ENCODE data around the gene ARMC12.

GRCh38 chr6:35717449-35718374, 19.1 kb upstream of the ARMC12 start:
- TF ChIP-seq, protein P1, sequence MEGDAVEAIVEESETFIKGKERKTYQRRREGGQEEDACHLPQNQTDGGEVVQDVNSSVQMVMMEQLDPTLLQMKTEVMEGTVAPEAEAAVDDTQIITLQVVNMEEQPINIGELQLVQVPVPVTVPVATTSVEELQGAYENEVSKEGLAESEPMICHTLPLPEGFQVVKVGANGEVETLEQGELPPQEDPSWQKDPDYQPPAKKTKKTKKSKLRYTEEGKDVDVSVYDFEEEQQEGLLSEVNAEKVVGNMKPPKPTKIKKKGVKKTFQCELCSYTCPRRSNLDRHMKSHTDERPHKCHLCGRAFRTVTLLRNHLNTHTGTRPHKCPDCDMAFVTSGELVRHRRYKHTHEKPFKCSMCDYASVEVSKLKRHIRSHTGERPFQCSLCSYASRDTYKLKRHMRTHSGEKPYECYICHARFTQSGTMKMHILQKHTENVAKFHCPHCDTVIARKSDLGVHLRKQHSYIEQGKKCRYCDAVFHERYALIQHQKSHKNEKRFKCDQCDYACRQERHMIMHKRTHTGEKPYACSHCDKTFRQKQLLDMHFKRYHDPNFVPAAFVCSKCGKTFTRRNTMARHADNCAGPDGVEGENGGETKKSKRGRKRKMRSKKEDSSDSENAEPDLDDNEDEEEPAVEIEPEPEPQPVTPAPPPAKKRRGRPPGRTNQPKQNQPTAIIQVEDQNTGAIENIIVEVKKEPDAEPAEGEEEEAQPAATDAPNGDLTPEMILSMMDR (IDR thresholded peaks at IDR 0.05): no peak
- TF ChIP-seq POLR2AphosphoS5 (IDR thresholded peaks at IDR 0.05; ENCODE audit: insufficient read depth in 1 of 2, low read depth in 1 of 2): no peak
- no peak for TF ChIP-seq POLR2A (IDR thresholded peaks at IDR 0.05)
